Activated naive CD8-positive, alpha-beta T cell treated with anti-CD3 and anti-CD28 coated beads, Interleukin-2, amount 10 ng/mL, durations not matched to agents 7 days and 5 days (primary cell): ENCODE measurements around the gene CASP4. TPM values are rescaled to one million over a fixed set of nuclear protein-coding genes. Genes with fewer than 3 reads are reported as not detected.

Experiments
- ATAC-seq: fragments of 150-1000 bp; cut with Tn5 transposase; one replicate; pipeline ENCODE4 v1.10.0; 2021; ENCODE audit warnings: low read depth, moderate library complexity
- POLR2A ChIA-PET: fragments of 350-600 bp; sonication (Branson Sonifier 250); formaldehyde crosslinking; loops from one replicate; lab custom pipeline; 2021; ENCODE audit warnings: antibody characterized with exemption; lab: Charles Lee
- DNase-seq: peaks from one replicate; pipeline ENCODE4 v3.0.0; 2021
- H3K27ac Mint-ChIP-seq: one replicate; pipeline ENCODE4 v1.8.0; 2022; ENCODE audit warnings: mild to moderate bottlenecking, mixed read lengths
- H3K27me3 Mint-ChIP-seq: one replicate; pipeline ENCODE4 v1.8.0; 2022; ENCODE audit warnings: mild to moderate bottlenecking, moderate library complexity, mixed read lengths
- H3K36me3 Mint-ChIP-seq: one replicate; pipeline ENCODE4 v1.8.0; 2021; ENCODE audit warnings: mild to moderate bottlenecking, mixed read lengths
- H3K4me1 Mint-ChIP-seq: one replicate; pipeline ENCODE4 v1.8.0; 2021; ENCODE audit warnings: mixed read lengths
- H3K4me3 Mint-ChIP-seq: one replicate; pipeline ENCODE4 v1.8.0; 2022; ENCODE audit warnings: mild to moderate bottlenecking, moderate library complexity, mixed read lengths
- H3K9me3 Mint-ChIP-seq: one replicate; pipeline ENCODE4 v1.8.0; 2021; ENCODE audit warnings: mixed read lengths
- total RNA-seq, 2 experiments: library from RNA; stranded (reverse); gene quantifications; one replicate each; pipeline ENCODE4 v1.2.3, GENCODE V29; 2021

CASP4 gene
- total RNA-seq, 2 experiments from 2014 or later, result 111 to 115 TPM

- H3K9me3 Mint-ChIP-seq, result peaks cover 4% of the 10 kb centered on the region
- peaks cover 32% of the 10 kb centered on the region for H3K36me3 Mint-ChIP-seq
- H3K4me1 Mint-ChIP-seq, result peaks cover 12% of the 10 kb centered on the region
- POLR2A ChIA-PET, result no interaction called here
- DNase-seq (no peak), ATAC-seq (no peak)
- peaks cover 2% of the 10 kb centered on the region for H3K27me3 Mint-ChIP-seq
- H3K4me3 Mint-ChIP-seq, result no peak overlapping the region
- no peak overlapping the region for H3K27ac Mint-ChIP-seq
Observed at GRCh38 chr11:104899226-104899625, 69.1 kb downstream of the CASP4 start.

GRCh38 chr11:104898685-104899013 lies 69.7 kb downstream of the CASP4 start:
- no peak for ATAC-seq
- Mint-ChIP-seq H3K9me3 (peaks cover 4% of the 10 kb centered on the region), H3K4me1 (peaks cover 10% of the 10 kb centered on the region), H3K4me3 (peak overlapping the region; percentile 22), H3K27ac (no peak overlapping the region), H3K27me3 (peaks cover 2% of the 10 kb centered on the region), H3K36me3 (peaks cover 28% of the 10 kb centered on the region)
- no peak for DNase-seq
- POLR2A ChIA-PET, result interaction anchor here (0.7 kb wide), 1 partner anchor 33 kb away, joined by 3 read pairs; no protein-coding TSS in a partner anchor

GRCh38 chr11:104897891-104898684 lies 70.3 kb downstream of the CASP4 start, which contains the start of gene CASP12:
CASP12 (minus strand) TSS chr11:104898460.
- Mint-ChIP-seq H3K27ac (peak within 1 kb of the TSS; percentile 31), H3K4me3 (peak within 1 kb of the TSS; percentile 30), H3K36me3 (peaks cover 25% of the 10 kb centered on the region), H3K9me3 (peaks cover 4% of the 10 kb centered on the region), H3K4me1 (peaks cover 10% of the 10 kb centered on the region), H3K27me3 (peaks cover 2% of the 10 kb centered on the region)
- no peak for DNase-seq
- POLR2A ChIA-PET, result interaction anchor here (0.5 to 0.7 kb wide), 2 partner anchors 33 to 237 kb away, joined by 3 read pairs; no protein-coding TSS in a partner anchor
- no peak for ATAC-seq

GRCh38 chr11:104895634-104896033 lies 72.7 kb downstream of the CASP4 start:
- H3K4me1 Mint-ChIP-seq, result peaks cover 3% of the 10 kb centered on the region
- ATAC-seq (no peak), DNase-seq (no peak)
- POLR2A ChIA-PET, result no interaction called here
- no peak overlapping the region for H3K4me3 Mint-ChIP-seq
- H3K9me3 Mint-ChIP-seq, result peaks cover 5% of the 10 kb centered on the region
- H3K27ac Mint-ChIP-seq, result no peak overlapping the region
- peaks cover 2% of the 10 kb centered on the region for H3K27me3 Mint-ChIP-seq
- H3K36me3 Mint-ChIP-seq, result peaks cover 12% of the 10 kb centered on the region

- Mint-ChIP-seq H3K27ac (no peak overlapping the region), H3K4me1 (peaks cover 3% of the 10 kb centered on the region), H3K9me3 (peaks cover 4% of the 10 kb centered on the region), H3K27me3 (peaks cover 2% of the 10 kb centered on the region), H3K36me3 (peaks cover 8% of the 10 kb centered on the region), H3K4me3 (no peak overlapping the region)
- DNase-seq (no peak), ATAC-seq (no peak)
- POLR2A ChIA-PET, result no interaction called here
Observed at GRCh38 chr11:104893876-104894275, 74.5 kb downstream of the CASP4 start.

Other genes starting within 250 kb of the CASP4 start
- not detected for gene CASP12, start 70.1 kb downstream of the CASP4 start, total RNA-seq
- gene CASP5, start 54.6 kb upstream of the CASP4 start, total RNA-seq, result not detected
- gene CASP1, start 66.6 kb upstream of the CASP4 start, total RNA-seq, result 10 to 100 TPM; 93.6 to 98.6 TPM
- gene CARD16, start 76.8 kb upstream of the CASP4 start, total RNA-seq, result 10 to 100 TPM; 72.5 to 83.7 TPM
- gene CARD18, start 171.2 kb upstream of the CASP4 start, total RNA-seq, result not detected